ENCODE results near the gene PHF23. TPM values are rescaled to one million over a fixed set of nuclear protein-coding genes. Genes with fewer than 3 reads are reported as not detected.
A peak's percentile ranks its signal among the peaks of the same experiment; 100 is the strongest.

The PHF23 gene
- total RNA-seq, 2 donors from 2014 or later: 25.9 to 52.4 TPM

DNA sequence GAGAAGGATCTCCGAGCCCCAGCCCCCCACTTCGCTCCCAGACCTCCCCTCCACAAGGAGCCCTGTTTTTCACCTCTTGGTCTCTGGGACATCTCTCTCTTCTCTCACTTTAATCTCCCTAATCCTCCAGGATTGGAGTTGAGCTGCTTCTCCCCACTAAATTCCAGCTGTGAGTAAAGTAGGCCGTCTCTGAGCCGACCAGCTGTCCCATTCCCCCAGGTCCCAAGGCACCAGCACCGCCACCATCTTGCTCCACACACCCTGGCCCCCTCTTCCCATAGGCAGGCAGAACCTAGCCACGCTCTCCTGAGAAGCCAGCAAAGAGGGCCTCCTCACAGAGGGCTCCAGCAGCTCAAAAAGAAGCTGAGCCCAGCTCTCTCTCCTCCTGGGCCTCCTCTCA, 20.5 kb downstream of the PHF23 start:
- Mint-ChIP-seq H3K27ac (peak overlapping the region; percentile 27 to 89), H3K36me3 (peaks cover 14 to 25% of the 10 kb centered on the region in 2 donors), H3K9me3 (no peaks in the 10 kb centered on the region)
- ATAC-seq: no peak
- no peak for DNase-seq (ENCODE audit: low spot score in 2 of 2)

GRCh38 chr17:7218166-7218565, 21.1 kb downstream of the PHF23 start:
- DNase-seq (ENCODE audit: low spot score in 2 of 2) (no peak), ATAC-seq (no peak)
- H3K27ac Mint-ChIP-seq: peak overlapping the region in 1 of 2 donors; percentile 89
- no peaks in the 10 kb centered on the region for H3K9me3 Mint-ChIP-seq
- peaks cover 14 to 20% of the 10 kb centered on the region in 2 donors for H3K36me3 Mint-ChIP-seq

- DNase-seq (ENCODE audit: low spot score in 2 of 2) (no peak), ATAC-seq (no peak)
These were observed 21.9 kb downstream of the PHF23 start for GRCh38 chr17:7217113-7217987.

GRCh38 chr17:7216242-7217112, 22.8 kb downstream of the PHF23 start:
- ATAC-seq: no peak
- peaks cover 13 to 20% of the 10 kb centered on the region in 2 donors for H3K36me3 Mint-ChIP-seq
- DNase-seq (ENCODE audit: low spot score in 2 of 2): no peak
- peak overlapping the region; percentile 30 to 42 for H3K27ac Mint-ChIP-seq
- no peaks in the 10 kb centered on the region for H3K9me3 Mint-ChIP-seq

More at GRCh38 chr17:7217113-7217987, 21.9 kb downstream of the PHF23 start:
- H3K36me3 Mint-ChIP-seq: peaks cover 14 to 20% of the 10 kb centered on the region in 2 donors
- H3K9me3 Mint-ChIP-seq: no peaks in the 10 kb centered on the region
- peak overlapping the region; percentile 89 to 92 for H3K27ac Mint-ChIP-seq

GRCh38 chr17:7215652-7216180, 23.5 kb downstream of the PHF23 start:
- DNase-seq (ENCODE audit: low spot score in 2 of 2): no peak

DNA sequence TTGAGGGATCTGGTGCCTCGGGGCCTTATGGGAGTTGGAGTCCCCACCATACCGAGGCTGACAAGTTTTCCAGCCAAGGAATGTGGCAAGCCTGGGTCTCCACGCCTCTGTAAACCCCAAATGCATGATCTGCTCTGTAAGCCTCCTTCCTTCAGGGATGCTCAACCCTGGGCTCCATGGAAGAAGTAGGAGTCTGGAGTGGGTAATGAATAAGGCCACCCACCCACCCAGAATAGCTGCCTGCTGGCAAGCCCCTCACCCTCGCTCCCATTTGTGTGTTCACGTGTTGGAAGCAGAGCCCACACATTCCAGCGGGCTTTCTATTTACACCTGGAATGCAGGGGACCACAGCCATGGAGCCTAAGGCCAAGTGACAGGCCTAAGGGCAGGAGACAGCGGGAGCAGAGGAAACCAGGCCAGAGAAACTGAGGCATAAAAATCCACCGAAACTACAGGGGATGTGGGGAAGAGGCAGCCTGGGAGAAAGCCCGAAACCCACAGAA, 24.1 kb downstream of the PHF23 start:
- DNase-seq (ENCODE audit: low spot score in 2 of 2) (no peak), ATAC-seq (no peak)
- Mint-ChIP-seq H3K9me3 (no peaks in the 10 kb centered on the region), H3K36me3 (peaks cover 0 to 8% of the 10 kb centered on the region in 2 donors), H3K27ac (peak overlapping the region; percentile 81 to 95)

More at GRCh38 chr17:7215652-7216180, 23.5 kb downstream of the PHF23 start:
- peaks cover 5 to 13% of the 10 kb centered on the region in 2 donors for H3K36me3 Mint-ChIP-seq
- ATAC-seq: no peak
- peak overlapping the region in 1 of 2 donors; percentile 42 for H3K27ac Mint-ChIP-seq
- H3K9me3 Mint-ChIP-seq: no peaks in the 10 kb centered on the region

DNA sequence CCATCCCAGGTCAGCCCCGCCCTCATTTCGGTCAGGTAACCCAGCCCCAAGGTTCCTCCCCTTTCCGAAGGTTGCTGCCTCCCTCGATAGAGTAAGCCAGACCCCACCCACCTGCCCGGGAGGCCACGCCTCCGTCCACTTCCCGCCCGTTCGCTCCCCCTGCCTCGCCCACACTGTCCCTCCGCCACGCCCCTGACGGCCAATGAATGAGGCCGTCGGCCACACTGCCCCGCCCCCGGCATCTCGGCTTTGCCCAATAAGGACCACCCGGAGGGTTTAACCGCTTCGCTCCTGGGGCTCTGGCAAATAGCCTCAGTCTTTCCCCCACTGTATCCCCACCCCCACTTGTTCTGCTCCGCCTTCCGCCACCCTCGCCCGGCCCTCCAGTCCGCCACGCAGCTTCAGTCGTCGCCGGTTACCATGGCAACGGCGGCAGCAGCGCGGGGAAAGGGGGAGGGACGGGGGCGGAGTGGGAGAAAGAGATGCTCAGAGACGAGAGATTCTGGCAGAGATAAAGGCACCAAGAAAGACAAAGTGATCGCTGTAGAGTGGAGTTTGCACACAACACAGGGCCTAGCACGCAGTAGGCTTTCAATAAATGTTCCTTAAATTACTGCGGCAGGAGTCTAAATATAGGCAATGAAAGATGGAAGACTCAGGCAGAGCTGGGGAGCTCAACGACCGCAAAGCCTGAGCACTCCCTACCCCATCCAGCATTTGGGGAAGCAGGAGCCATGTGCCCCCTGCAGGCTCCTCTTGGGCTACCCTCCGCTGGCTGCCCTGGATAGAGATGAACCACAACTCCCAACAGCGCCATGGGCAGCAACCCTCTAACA, 24.7 kb downstream of the PHF23 start:
- Mint-ChIP-seq H3K9me3 (no peaks in the 10 kb centered on the region), H3K27ac (peak overlapping the region; percentile 81 to 95), H3K36me3 (peaks cover 0 to 1% of the 10 kb centered on the region in 2 donors)
- ATAC-seq (peak; percentile 86 to 89), DNase-seq (ENCODE audit: low spot score in 2 of 2) (peak; percentile 96 to 100)

- no peaks in the 10 kb centered on the region for H3K36me3 Mint-ChIP-seq
- ATAC-seq: peak; percentile 4 to 12
- DNase-seq (ENCODE audit: low spot score in 2 of 2): peak in 1 of 2 donors; percentile 64
- H3K9me3 Mint-ChIP-seq: no peaks in the 10 kb centered on the region
- peak overlapping the region; percentile 81 to 95 for H3K27ac Mint-ChIP-seq
These were observed 25.4 kb downstream of the PHF23 start for GRCh38 chr17:7213895-7214299.

GRCh38 chr17:7211491-7212273, 27.6 kb downstream of the PHF23 start:
- no peak overlapping the region for H3K27ac Mint-ChIP-seq
- DNase-seq (ENCODE audit: low spot score in 2 of 2): no peak
- ATAC-seq: no peak
- no peaks in the 10 kb centered on the region for H3K36me3 Mint-ChIP-seq
- H3K9me3 Mint-ChIP-seq: no peaks in the 10 kb centered on the region

- no peak for DNase-seq (ENCODE audit: low spot score in 2 of 2)
These were observed 30.4 kb downstream of the PHF23 start for GRCh38 chr17:7208754-7209460.

GRCh38 chr17:7208027-7208571, 31.2 kb downstream of the PHF23 start:
- Mint-ChIP-seq H3K27ac (peak overlapping the region in 1 of 2 donors; percentile 23), H3K36me3 (no peaks in the 10 kb centered on the region), H3K9me3 (no peaks in the 10 kb centered on the region)
- DNase-seq (ENCODE audit: low spot score in 2 of 2) (no peak), ATAC-seq (no peak)

More at GRCh38 chr17:7208754-7209460, 30.4 kb downstream of the PHF23 start:
- no peak for ATAC-seq
- H3K27ac Mint-ChIP-seq: peak overlapping the region in 1 of 2 donors; percentile 23
- no peaks in the 10 kb centered on the region for H3K9me3 Mint-ChIP-seq
- no peaks in the 10 kb centered on the region for H3K36me3 Mint-ChIP-seq

DNA sequence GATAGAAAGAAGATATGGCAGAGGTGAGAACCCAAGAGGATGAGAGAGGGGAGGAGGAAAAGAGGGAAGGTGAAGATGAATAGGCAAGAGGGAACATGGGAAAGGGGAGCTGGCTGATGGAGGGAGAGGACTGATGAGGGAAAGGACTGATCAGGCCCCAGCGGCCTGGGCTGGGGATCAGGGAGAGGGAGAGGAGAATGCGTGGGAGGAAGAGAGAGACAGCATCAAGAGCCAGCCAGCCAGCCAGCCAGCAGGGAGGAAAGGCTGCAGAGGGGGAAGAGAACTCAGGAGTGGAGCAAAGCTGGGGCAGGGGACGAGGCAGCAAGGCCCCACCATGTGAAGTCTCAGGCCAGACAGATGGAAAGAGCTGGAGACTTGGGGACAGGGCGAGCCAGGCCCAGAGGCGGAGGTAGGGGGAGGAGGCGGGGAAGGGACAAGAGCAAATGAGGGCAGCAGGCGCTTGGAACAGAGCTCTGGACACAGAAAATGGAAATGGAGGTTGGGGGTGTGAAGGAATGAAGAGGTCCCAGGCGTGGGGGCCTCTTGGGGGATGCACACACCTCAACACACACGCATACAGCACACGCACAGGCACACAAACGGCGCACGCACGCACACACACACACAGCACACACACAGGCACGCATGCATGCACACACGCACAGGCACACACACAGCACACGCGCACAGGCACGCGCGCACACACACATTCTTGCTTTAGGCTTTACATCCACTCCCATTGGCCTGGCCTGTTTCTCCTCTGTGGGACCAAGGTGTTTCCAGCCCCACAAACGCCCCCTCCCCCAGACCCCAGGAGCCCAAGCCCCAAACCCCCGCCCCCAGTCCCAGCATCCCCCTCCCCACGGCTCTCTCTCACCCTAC, 31.9 kb downstream of the PHF23 start:
- Mint-ChIP-seq H3K36me3 (no peaks in the 10 kb centered on the region), H3K9me3 (no peaks in the 10 kb centered on the region), H3K27ac (peak overlapping the region; percentile 12 to 78)
- ATAC-seq (no peak), DNase-seq (ENCODE audit: low spot score in 2 of 2) (no peak)

DNA sequence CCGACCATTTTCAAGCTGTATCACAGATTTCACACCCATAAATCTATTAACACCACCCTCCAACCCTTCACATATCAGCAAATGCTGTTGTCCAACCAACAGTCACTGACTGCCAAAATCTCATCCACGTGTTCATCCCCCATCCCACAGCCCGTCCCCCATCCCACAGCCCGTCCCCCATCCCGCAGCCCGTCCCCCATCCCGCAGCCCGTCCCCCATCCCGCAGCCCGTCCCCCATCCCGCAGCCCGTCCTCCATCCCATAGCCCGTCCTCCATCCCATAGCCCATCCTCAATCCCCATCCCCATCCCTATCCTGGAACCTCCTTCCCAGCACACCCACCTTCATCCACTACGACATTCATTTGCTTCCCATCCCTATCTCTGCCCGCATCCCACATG, 33.7 kb downstream of the PHF23 start:
- DNase-seq (ENCODE audit: low spot score in 2 of 2) (no peak), ATAC-seq (no peak)
- Mint-ChIP-seq H3K36me3 (no peaks in the 10 kb centered on the region), H3K27ac (peak overlapping the region; percentile 78 to 92), H3K9me3 (no peaks in the 10 kb centered on the region)
